Body of pancreas (tissue), 4 donors: ENCODE measurements around the gene DGCR8. TPM values are rescaled to one million over a fixed set of nuclear protein-coding genes. Genes with fewer than 3 reads are reported as not detected.

Experiments
- ATAC-seq: fragments of 150-250 bp; one replicate; pipeline ENCODE4 v1.9.1; 2016
- DNase-seq, 4 donors: peaks; one replicate each; pipeline ENCODE4 v3.0.0-alpha.2; 2019
- H3K27ac ChIP-seq, 4 donors: fragments of 200-600 bp; sonication (generic); 1 replicate in 3 of 4; 2 replicates in 1 of 4; pipeline versions ENCODE4 v1.5.1 to v1.6.1; 2016 to 2019; ENCODE audit warnings: mild to moderate bottlenecking in 1 of 4, mixed read lengths in 1 of 4, moderate library complexity in 1 of 4
- H3K27me3 ChIP-seq, 2 donors: fragments of 200-600 bp; sonication (generic); one replicate each; pipeline ENCODE4 v1.6.0; 2016; ENCODE audit warnings: mild to moderate bottlenecking in 1 of 2
- H3K36me3 ChIP-seq, 2 donors: fragments of 200-600 bp; sonication (generic); replicated peaks in 1 of 2; 2 replicates each; pipeline ENCODE4 v1.5.1; 2016; ENCODE audit warnings: low read depth in 2 of 2; ENCODE audit not compliant: insufficient read depth in 1 of 2
- H3K4me1 ChIP-seq: fragments of 200-600 bp; sonication (generic); one replicate; pipeline ENCODE4 v1.6.0; 2016
- H3K4me3 ChIP-seq, 2 donors: fragments of 200-600 bp; sonication (generic); 1 replicate in 1 of 2; 2 replicates in 1 of 2; pipeline ENCODE4 v1.5.1; 2016 to 2019
- H3K9me3 ChIP-seq, 3 donors: fragments of 200-600 bp; sonication (generic); 1 replicate in 2 of 3; 2 replicates in 1 of 3; pipeline ENCODE4 v1.5.1; 2016
- POLR2A ChIP-seq, 3 donors: fragments of 450-650 bp; IDR thresholded peaks; one replicate each; pipeline ENCODE4 v1.6.1; 2016; ENCODE audit warnings: antibody characterized with exemption in 3 of 3, mild to moderate bottlenecking in 2 of 3
- WGBS, 2 donors: methylation state at CpG; one replicate each; pipeline ENCODE4 v1.1.5; 2017; 5-methylcytosine and 5-hydroxymethylcytosine counted together
- intact Hi-C: fragments of 100-400 bp; cut with DNase I; formaldehyde crosslinking; loops from one replicate; pipeline ENCODE4 v1.15.1; 2023
- total RNA-seq, 2 donors: library from RNA; depleted of rRNA; stranded (reverse); fragments of >200 nt; gene quantifications; one replicate each; pipeline ENCODE4 v1.1.0, GENCODE V29; 2016
- TF ChIP-seq, protein P1 (sequence below), 7 experiments: fragments of 450-650 bp in 4 of 7; fragments of 200-600 bp in 3 of 7; sonication (generic) in 3 of 7; IDR thresholded peaks; one replicate each; pipeline ENCODE4 v1.5.1; 2016 to 2019; ENCODE audit warnings: antibody characterized with exemption in 7 of 7

The DGCR8 gene
- total RNA-seq, 2 donors from 2014 or later: 25.7 to 53.4 TPM

- DNase-seq (no peak), ATAC-seq (no peak)
- 90% methylated on average over 12 of the region's 12 CpGs for WGBS, 2 donors
Measured at GRCh38 chr22:20102203-20102780, 22.3 kb downstream of the DGCR8 start.

DNA sequence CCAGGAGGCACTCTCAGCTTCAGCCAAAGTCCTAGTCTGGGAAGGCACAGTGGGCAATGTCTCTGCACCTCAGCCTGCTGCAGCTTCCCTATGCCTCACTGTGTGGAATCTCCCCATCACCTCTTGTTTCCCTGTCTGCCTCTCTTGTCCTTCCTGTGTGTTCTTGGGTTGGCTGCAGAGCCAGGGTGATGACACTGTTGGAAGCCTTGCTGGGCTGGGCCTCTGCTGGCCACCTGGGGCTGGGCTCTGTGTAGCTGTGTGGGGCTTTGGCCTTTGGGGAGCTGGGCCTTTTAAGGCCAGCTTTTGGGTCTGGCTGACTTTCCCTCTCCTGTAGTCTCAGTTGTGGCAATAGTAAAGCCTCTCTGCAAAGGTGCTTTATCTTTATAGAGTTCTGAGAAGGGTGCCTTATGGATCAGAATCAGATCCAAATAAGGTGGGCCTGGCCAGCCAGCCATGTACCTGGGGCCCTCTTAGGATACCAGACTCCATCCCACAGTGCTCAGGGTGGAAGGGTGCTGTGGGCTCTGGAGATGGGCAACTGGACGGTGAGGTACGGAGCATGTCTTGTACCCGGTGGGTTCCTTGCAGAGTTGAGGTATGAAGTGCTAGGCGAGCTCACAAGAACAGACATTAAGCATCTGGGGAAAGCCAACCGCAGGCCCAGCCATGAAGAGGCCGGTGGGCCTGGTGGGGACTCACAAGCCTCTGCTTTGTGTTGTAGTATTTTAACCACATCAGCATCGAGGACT is 25.6 kb downstream of the DGCR8 start:
- no peaks in the 10 kb centered on the region for H3K4me1 ChIP-seq
- no peak overlapping the region for H3K4me3 ChIP-seq
- DNase-seq (no peak), ATAC-seq (no peak)
- 95% methylated on average over 7 of the region's 7 CpGs for WGBS, 2 donors
- no peaks in the 10 kb centered on the region for H3K9me3 ChIP-seq
- peaks cover 0 to 36% of the 10 kb centered on the region in 2 donors for H3K36me3 ChIP-seq
- H3K27ac ChIP-seq: no peak overlapping the region
- intact Hi-C loops: no loop called here
- no peaks in the 10 kb centered on the region for H3K27me3 ChIP-seq
- TF ChIP-seq, protein P1, sequence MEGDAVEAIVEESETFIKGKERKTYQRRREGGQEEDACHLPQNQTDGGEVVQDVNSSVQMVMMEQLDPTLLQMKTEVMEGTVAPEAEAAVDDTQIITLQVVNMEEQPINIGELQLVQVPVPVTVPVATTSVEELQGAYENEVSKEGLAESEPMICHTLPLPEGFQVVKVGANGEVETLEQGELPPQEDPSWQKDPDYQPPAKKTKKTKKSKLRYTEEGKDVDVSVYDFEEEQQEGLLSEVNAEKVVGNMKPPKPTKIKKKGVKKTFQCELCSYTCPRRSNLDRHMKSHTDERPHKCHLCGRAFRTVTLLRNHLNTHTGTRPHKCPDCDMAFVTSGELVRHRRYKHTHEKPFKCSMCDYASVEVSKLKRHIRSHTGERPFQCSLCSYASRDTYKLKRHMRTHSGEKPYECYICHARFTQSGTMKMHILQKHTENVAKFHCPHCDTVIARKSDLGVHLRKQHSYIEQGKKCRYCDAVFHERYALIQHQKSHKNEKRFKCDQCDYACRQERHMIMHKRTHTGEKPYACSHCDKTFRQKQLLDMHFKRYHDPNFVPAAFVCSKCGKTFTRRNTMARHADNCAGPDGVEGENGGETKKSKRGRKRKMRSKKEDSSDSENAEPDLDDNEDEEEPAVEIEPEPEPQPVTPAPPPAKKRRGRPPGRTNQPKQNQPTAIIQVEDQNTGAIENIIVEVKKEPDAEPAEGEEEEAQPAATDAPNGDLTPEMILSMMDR (IDR thresholded peaks at IDR 0.05): no peak
- no peak for TF ChIP-seq POLR2A (IDR thresholded peaks at IDR 0.05)

More at GRCh38 chr22:20102203-20102780, 22.3 kb downstream of the DGCR8 start:
- Histone ChIP-seq H3K9me3 (no peaks in the 10 kb centered on the region), H3K36me3 (peaks cover 0 to 36% of the 10 kb centered on the region in 2 donors), H3K27me3 (no peaks in the 10 kb centered on the region), H3K4me1 (no peaks in the 10 kb centered on the region), H3K4me3 (no peak overlapping the region), H3K27ac (no peak overlapping the region)
- intact Hi-C loops: no loop called here
- TF ChIP-seq POLR2A (IDR thresholded peaks at IDR 0.05): no peak

DNA sequence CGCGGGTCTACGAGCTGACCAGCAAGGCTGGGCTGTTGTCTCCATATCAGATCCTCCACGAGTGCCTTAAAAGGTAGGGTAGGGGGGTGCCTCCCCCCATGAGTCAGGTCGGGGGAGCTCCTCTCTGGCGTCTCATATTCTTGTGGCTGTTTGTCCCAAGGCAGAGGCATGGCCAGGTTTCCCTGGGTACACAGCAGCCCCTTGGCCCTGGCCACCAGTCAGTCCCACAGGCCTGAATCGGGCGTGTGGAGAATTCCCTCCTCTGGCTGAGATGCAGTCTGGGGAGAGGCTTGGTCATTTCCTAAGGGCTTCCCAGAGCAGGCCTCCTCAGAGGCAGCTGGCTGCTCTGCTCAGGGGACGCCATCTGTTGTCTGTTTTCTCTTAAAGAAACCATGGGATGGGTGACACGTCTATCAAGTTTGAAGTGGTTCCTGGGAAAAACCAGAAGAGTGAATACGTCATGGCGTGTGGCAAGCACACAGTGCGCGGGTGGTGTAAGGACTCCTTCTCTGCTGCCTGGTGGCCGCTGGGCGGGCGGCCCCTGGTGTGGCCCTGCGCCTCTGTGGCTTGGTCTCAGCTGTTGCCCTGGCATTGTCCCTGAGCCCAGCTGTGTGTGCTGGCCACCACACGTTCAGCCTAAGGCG is 26.3 kb downstream of the DGCR8 start:
- ATAC-seq (no peak), DNase-seq (no peak)
- no peak overlapping the region for H3K27ac ChIP-seq
- H3K4me1 ChIP-seq: peaks cover 4% of the 10 kb centered on the region
- no peaks in the 10 kb centered on the region for H3K27me3 ChIP-seq
- TF ChIP-seq, protein P1 (IDR thresholded peaks at IDR 0.05): no peak
- TF ChIP-seq POLR2A (IDR thresholded peaks at IDR 0.05): no peak
- no peaks in the 10 kb centered on the region for H3K9me3 ChIP-seq
- intact Hi-C loops: no loop called here
- no peak overlapping the region for H3K4me3 ChIP-seq
- WGBS, 2 donors: 89 to 90% methylated on average over 16 to 20 of the region's 20 CpGs
- H3K36me3 ChIP-seq: peaks cover 0 to 35% of the 10 kb centered on the region in 2 donors

DNA sequence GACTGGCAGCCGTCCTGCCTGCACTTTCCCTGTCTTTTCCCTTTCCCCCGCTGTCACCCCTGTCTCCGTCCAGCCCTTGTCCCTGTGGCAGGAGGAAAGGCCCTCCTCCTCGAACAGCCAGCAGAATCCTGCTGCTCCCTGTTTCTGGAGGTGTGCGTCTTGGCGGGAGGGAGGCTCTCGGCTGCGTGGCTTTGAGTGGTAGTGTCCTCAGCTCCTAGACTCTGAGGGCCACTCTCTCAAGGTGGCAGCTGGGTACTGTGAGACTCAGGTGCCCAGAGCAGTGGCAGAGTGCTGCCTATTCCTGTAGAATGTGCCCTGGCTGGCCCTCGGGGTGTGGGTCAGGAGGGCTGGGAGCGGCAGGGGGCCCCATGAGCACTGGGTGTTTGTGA is 26.8 kb downstream of the DGCR8 start:
- no peak overlapping the region for H3K27ac ChIP-seq
- intact Hi-C loops: no loop called here
- ATAC-seq (no peak), DNase-seq (no peak)
- peaks cover 0 to 35% of the 10 kb centered on the region in 2 donors for H3K36me3 ChIP-seq
- 88 to 92% methylated on average over 5 to 9 of the region's 10 CpGs for WGBS, 2 donors
- no peaks in the 10 kb centered on the region for H3K9me3 ChIP-seq
- H3K4me3 ChIP-seq: no peak overlapping the region
- TF ChIP-seq, protein P1 (IDR thresholded peaks at IDR 0.05): no peak
- TF ChIP-seq POLR2A (IDR thresholded peaks at IDR 0.05): no peak
- no peaks in the 10 kb centered on the region for H3K27me3 ChIP-seq
- H3K4me1 ChIP-seq: peaks cover 7% of the 10 kb centered on the region

- TF ChIP-seq POLR2A (IDR thresholded peaks at IDR 0.05): no peak
- TF ChIP-seq, protein P1 (IDR thresholded peaks at IDR 0.05): no peak
- DNase-seq (no peak), ATAC-seq (no peak)
- no peaks in the 10 kb centered on the region for H3K27me3 ChIP-seq
- intact Hi-C loops: no loop called here
- no peak overlapping the region for H3K27ac ChIP-seq
- 89 to 90% methylated on average over 7 of the region's 7 CpGs for WGBS, 2 donors
- peaks cover 0 to 35% of the 10 kb centered on the region in 2 donors for H3K36me3 ChIP-seq
- H3K9me3 ChIP-seq: no peaks in the 10 kb centered on the region
- H3K4me1 ChIP-seq: peaks cover 14% of the 10 kb centered on the region
- no peak overlapping the region for H3K4me3 ChIP-seq
Measured at GRCh38 chr22:20107471-20107901, 27.4 kb downstream of the DGCR8 start.
